ENCODE measurements around the gene CFAP74.
A peak's percentile ranks its signal among the peaks of the same experiment; 100 is the strongest.

The CFAP74 gene

DNA sequence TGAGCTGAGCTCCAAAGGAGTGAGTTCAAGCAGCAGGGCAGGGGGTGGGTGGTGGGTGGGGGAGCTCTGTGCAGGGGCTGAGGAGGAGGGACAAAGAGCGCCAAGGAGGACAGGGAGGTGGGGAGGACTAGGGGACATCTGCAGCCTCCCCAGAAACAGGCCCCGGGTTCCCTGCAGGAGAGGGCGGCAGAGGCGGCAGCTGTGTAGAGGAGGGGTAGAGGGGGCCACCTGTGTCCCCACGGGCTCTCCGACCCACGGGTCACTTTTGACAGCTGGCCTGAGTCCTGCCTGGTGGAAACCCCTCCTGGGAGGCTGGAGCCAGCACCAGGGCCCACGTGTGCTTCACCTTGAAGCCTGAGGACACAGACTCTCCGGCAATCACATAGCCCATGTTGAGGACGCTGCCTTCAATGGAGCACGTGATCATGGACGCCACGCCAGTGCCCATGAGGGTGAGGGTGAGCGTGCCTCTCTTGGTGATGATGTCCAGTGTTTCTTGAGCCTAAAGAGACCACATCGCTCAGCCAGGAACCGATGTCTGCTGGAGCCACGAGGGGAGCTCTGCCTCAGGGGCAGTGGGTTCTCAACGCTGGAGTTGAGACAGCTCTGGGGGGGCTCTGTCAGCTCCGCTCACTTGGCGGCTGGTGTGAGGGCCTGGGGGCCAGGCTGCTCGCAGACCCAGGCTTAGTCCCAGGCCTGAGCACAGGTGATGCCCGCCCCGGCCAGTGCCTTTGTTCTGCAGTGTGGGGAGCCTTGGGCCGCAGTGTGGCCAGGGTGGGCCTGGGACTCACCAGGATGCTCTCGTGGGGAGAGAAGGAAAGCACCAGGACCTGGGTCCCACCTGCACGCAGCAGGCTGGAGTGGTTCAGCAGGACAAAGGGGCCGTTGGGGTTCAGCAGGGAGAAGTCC, 77.9 kb downstream of the CFAP74 start:
- no peak for DNase-seq

DNA sequence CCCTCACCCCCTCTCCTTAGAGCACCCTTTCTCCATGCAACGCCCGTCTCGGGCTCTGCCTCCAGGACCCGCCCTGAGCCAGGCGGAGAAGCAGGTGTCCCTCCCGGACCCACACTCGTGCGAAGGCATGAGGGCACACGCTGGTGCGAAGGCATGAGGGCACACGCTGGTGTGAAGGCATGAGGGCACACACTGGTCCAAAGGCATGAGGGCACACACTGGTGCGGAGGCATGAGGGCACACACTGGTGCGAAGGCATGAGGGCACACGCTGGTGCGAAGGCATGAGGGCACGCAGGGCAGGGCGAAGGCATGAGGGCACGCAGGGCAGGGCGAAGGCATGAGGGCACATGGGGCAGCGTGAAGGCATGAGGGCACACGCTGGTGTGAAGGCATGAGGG, 78.7 kb downstream of the CFAP74 start:
- DNase-seq = no peak

DNA sequence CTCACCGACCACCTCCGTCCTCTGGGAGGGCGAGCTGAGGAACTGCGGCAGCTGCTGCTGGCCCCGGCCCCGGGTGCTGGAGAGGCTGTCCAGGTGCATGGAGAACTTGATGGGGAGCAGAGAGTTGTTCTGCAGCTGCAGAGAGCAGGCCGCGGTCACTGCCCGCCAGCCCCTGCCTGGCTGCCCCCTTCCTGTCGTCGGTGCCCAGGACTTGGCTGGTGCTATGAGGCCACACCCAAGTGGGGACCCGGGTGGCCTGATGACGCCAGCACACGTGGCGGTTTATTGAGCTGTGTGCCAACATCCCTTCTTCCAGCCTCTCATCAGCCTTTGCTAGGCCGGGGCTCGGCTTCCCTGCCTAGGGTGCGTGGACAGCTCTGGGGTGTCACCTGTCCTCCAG, 79.2 kb downstream of the CFAP74 start:
- no peak for DNase-seq

DNA sequence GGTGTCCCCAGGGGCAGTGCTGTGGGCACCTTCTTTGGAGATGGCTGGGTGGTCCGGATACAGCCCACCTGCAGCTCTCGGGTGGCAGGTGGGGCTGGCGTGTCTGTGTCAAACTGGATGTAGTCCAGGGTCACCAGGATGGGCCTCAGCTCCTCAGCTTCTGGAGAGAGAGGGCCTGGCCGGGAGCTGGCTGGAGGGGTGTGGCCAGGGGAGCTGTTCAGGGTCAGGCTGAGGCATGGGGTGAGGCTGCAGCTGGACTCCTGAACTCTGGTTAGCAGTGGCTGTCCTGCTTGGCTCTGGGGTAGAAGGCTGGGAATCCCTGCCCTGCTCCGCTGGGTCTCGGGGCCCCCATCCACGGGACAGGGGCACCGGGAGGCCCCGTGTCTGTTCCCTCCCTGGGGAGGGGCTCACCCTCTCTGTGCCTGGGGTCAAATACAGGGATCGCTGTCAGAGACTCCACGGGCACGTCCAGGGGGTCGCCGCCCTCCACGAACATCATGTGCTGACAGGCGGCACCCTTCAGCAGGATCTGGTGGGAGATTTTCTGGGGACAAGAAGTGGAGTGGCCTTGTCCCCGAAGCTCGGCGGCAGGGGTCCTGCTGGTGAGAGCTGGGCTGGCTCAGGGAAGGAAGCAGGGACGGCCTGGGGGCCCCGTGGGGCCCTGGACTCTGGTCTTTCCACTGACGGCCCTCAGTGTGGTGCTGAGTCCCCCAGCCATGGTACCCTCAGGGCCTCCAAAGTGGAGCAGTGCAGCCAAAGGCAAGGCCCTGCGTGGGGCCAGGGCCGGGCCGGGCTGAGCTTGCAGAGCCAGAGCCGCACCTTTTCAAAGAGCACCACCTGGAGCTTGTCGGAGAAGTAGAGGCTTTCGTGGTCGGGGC, 80.4 kb downstream of the CFAP74 start:
- no peak for DNase-seq

DNA sequence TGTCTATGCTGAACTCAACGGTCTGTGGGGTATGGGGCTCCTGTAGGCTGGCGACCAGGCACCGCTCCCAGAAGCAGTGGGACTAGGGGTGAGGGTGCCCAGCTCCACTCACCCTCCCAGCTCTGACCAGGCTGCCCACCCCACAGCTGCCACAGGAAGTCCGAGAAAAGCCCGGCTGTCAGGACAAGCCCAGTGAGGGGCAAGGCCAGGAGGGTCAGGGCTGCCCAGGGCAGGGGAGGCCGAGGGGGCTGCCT, 81.0 kb downstream of the CFAP74 start:
- DNase-seq = no peak

DNA sequence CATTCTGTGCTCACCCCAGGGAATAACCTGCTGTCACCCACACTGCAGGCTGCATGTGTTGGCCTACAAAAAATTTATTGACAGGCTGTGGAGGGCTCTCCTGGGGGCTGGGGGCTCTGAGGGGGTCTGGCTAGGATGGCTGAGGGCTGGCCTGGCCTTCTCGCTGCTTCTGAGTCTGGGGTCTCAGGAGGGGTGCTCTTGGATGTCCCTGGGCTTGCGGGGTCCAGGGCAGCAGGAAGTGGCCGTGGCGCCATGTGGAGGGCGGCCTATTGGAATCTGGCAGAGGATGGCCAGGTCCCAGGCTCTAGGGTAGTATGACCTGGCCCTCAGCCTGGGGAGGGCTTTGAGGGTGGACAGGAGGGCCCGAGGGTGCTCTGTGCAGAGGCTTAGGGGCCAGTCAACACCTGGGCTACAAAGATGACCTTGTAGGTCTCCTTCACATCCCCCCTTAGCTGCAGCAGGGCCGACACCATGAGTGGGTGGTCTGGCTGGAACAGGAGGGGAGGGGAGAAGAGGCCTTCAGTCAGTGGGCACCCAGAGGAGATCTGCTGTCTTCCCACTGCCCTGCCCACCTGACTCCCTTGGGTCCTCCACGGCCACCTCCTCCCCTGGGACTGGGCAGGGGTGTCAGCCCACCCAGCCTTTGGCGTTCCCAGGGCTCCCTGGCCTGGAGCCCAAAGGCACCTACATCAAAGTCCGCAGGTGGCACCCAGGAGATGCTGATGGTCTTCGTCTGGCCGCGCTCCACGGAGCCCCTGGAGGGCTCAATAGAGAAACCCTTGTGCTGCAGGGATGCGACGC, 81.5 kb downstream of the CFAP74 start:
- no peak for DNase-seq

DNA sequence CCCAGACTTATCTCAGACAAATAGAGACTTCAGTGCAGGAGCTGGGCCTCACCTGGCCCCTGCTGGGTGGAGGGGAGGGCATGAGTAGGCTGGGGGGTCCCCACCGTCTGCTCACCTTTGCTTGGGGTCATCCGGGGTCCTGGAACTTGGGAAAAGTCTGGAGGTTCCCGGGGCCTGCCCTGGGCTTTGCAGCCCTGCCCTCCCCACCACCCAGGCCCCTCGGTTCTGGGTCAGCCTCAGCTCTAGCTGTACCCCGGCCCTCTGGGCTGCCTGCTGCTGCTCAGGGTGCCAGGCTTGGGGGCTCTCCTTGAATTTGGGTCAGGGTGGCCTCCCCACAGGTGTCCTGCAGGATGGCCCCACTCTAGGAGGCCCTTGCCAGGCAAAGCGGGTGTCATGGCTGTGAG, 82.1 kb downstream of the CFAP74 start:
- DNase-seq = no peak

DNA sequence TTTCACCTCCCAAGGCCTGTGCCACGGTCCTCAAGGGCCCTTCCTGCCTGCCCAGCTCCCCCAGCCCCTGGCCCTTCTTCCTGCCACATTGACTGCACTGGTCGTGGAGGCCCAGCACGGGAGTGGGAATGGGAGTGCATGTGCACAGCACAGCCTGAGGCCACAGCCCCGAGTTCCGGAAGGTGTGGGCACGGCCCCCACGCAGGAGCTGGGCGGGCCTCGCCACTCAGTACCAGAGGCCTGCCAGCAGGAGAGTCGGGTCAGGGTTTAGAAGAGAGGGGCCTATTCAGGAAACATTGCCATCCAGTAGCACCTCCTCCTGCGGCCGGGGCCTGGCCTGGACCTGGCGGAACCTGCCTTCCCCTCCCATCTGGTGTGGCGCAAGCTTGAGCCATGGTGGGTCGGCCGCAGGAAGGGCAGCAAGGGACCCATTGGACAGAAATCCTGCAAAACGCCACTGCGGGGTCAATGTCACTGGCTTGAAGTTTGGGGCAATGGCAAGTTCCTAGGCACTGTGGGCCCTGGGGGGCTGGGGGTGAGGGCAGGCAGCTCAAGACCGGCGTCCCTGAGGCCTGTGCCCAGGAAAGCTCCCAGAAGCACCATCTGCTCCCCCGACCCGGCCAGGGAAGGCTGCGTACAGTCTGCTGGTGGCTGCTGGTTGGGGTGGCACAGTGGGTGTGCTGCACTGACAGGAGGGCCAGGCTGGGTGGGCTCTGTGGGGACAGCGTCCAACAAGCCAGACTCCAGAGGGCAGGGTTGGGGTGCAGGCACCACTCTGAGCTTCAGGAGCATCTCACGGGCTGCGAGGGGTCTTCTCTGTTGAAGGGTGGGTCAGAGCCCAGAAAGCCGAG, 82.8 kb downstream of the CFAP74 start:
- DNase-seq = no peak

DNA sequence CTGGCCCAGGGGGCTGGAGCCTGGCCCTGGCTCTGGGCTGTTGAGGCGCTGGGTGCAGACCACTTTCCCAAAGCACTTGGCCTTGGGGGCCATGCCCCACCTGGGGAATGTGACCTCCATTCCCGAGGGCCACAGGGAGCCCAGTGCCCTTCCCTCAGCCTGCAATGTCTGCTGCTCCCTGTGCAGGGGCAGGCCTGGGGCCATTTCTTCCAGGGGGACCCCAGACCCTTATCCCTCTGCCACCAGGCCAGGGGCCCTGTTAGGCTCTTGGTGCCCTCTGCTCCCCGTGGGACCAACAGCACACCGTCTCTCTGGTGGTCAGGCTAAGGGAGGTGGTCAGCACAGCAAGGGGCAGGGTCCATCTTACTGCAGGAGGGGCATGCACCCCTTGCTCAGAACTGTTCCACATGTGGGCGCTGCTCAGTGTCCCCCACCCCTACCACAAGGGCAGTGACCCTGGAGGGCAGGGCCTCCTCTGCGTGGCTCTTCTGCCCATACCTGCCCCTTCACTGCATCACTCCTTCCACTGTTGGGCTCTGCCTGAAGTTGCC, 83.5 kb downstream of the CFAP74 start:
- DNase-seq = no peak

DNA sequence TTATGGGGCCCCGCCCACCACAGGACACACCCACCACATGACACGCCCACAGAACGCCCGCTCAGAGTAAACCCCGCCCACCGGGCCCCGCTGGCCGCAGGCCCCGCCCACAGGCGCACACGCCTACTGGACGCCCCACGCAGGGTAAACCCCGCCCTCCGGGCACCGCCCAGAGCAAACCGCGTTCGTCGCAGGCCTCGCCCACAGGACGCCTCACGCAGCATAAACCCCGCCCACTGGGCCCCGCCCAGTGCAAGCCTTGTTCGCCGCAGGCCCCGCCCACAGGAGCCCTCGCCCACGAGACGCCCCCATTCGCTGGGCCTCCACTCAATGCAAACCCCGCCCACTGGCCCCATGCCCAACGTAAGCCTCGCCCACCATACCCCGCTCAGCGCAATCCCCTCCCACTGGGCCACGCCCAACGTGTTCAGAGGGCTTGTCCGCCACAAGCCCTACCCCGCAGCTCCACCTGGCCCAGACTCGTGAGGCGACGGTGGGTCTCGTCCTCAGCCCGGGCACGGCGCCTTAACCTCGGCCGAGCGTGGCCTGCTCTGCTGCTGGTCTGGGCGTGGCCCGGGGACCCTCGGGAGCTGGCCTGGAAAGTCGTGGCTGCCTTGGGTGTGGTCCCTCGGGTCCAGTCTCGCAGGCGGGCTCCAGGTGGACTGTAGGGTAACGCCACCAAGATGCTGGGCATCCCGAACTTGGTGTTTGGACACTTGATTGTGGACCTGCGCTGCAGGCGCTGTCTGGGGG, 84.1 kb downstream of the CFAP74 start:
- DNase-seq = peak; percentile 100

DNA sequence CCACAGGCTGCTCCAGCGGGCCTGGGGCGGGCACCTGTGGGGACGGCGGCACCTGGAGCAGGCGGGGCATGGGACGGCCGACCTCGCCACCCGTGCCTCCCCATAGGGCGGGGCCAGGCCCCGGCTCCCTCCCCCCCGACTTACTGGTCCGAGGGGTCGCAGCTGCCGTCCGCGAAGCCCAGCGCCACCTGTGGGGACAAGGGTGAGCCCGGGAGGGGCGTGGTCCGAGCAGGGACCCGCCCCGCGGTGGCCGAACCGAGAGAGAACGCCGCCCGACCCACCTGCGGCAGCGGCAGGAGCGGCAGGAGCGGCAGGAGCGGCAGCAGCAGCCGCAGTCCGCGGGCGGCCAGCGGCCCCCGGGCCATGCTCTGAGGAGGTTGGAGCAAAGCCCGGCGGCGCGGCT, 84.7 kb downstream of the CFAP74 start, which contains the start of gene TMEM52:
Gene TMEM52 (minus strand): TSS at position 379 of the 403 bp plus-strand sequence. CDS start 14 bp downstream, at position 365.
- no peak for DNase-seq

DNA sequence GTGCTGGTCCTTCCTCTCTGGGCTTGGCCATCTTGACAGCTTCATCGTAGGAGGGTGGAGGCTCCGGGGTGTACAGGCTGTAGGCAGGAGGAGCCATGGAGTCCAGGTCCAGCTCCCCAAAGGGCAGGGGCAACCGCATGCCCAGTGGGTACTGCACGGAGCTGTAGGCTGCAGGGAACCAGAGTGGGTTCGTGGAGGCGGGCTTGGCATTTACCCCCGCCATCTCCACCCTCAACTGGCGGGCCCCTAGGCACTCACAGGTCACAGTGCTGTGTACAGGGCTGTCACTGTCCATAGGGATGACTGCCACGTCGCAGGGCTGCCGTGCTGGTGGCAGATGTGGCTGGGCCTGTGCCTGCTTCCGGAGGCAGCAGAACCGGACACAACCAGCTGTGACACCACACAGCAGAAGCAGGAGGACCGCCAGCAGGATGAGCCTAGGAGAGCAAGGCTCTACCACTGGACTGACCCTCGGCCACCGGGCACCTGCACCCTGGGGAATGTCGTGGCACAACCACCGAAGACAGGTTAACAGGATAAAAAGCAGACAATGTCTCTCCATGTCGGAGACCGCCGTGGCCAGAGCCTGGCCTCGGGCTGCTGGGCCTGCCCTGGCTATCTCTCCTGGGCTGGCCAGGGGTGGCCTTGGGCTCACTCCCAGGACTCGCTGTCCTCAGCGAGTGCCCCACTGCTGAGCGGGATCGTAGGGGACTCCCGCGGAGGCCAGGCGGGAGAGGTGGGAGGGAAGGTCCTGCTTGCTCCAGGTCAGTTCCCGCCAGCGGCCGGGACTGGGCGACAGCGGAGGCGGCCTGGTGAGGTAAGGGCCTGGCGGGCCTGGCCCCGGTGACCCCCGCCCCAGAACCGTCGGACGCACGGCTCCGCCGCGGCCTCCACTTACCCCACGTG, 85.3 kb downstream of the CFAP74 start:
- no peak for DNase-seq

DNA sequence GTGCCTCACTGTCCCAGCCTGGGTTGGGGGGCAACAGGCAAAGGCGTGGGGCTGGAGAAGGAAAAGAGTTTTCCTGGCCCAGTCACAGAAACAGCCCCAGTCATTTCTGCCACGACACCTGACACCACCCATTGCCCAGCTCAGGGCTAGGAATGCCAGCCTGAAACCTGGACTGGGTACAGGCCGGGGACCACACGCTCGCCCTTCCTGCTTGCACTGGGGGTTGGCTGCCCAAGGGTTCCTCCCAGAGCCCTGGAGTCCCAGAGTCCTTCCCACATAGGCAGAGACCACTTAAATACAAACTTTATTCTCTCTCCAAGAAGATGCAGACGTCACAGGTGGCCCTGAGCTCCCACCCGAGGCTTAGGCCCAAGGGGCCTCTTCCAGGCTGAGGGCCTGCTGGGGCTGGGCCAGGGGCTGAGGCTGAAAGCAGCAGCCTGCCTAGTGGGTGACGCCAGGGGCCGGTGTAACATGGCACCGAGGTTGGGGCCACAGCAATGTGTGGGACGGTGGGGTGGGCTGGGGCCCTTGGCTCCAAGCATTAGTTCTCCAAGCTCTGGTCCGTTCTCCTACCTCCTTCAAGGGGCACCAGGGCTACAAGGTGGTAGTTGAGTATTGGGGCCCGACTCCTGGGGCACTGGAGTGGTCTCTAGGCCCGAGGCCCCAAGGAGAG, 86.1 kb downstream of the CFAP74 start:
- DNase-seq = no peak

DNA sequence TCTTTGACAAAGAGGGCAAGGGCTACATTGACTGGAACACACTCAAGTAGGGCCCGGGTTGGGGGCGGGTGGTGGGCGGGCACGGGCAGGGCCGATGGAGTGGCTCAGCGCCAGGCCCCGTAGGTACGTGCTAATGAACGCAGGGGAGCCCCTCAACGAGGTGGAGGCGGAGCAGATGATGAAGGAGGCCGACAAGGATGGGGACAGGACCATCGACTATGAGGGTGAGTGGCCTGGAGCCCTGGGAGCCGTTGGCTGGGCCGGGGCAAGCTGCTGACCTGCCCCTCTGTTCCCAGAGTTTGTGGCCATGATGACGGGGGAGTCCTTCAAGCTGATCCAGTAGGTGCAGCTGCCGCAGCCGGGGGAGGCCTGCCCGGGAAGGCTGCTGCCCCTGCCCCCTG, 86.7 kb downstream of the CFAP74 start:
- no peak for DNase-seq

DNA sequence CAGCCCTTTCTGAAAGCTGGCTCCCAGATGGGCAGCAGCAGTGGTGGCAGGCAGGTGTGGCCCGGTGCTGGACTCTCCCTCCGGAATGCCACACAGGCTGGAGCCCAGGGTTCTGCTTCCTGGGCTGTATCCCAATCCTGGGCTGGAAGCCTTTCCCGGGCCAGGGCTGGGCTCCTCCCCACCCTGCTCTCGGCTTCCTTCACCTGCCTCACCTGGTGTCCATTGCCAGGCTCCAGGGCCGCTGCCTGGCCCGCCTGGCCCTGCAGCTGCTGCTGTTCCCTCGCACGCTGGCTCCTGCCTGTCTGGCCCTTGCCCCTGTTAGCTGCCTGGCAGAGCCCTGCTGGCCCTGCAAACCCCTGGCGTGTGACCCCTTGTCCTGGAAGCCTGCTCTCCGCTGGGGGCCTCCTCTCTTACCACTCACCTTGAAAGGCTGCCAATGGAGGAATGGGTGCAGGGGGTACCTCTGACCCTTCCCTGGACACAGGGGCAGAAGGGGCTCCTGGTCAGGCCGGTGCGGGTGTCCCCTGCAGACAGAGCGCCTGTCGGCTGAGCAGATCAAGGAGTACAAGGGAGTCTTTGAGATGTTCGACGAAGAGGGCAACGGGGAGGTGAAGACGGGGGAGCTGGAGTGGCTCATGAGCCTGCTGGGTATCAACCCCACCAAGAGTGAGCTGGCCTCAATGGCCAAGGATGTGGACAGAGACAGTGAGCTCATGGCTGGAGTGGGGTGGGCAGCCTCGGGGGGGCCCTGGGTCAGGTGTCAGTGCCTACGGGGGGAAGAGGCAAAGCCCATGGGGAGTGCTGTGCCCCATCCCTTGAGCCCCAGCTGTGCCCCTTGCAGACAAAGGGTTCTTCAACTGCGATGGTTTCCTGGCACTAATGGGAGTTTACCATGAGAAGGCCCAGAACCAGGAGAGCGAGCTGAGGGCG, 87.4 kb downstream of the CFAP74 start:
- DNase-seq = no peak

DNA sequence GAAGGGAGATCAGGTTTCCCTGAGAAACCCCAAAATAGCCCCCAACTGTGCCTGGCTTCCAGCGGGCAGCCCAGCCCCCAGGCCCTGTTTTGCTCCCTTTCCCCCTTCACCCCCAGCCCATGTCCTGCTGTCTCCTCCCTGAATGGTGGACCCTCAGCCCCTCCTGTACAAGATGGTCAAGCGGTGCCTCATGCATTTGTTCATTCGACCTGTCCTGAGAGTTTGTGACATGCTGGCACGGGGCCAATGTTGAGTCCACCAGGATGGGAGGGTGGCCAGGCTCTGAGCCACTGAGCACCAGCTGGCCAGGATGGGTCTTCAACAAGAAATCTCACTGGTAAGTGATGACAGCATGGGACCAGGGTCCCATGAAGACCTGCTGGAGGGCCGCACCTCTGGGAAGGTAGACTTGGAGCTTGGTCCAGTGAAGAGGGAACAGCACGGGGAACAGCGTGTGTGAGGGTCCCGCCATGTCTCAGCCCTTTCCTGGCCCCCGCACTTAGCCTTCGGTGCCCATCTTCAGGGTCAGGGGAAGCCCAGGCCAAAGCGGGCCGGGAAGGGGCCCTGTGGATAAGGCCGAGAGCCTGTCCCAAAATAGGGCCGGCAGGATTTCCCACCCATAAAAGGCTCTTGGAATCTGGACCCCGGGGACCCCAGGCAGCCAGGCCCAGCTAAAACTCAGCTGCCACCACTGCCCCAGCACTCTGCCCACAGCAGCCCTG, 88.5 kb downstream of the CFAP74 start, which contains the start of gene CALML6:
Gene CALML6 (plus strand): TSS at position 290 of the 722 bp plus-strand sequence. CDS start 21 bp downstream, at position 311.
- no peak for DNase-seq
